Thyroid gland (tissue), 4 donors: ENCODE data around the gene ELMO1. TPM values are rescaled to one million over a fixed set of nuclear protein-coding genes. Genes with fewer than 3 reads are reported as not detected.

Experiments used
- DNase-seq, 2 donors: peaks; one replicate each; pipeline ENCODE4 v3.0.0-alpha.2; 2019
- H3K27ac ChIP-seq, 3 donors: fragments of 200-600 bp; sonication (generic); 1 replicate in 2 of 3; 2 replicates in 1 of 3; pipeline ENCODE4 v1.5.1; 2016 to 2019; ENCODE audit warnings: mild to moderate bottlenecking in 1 of 3, moderate library complexity in 1 of 3
- H3K27me3 ChIP-seq: fragments of 200-600 bp; sonication (generic); one replicate; pipeline ENCODE4 v1.5.1; 2019
- H3K36me3 ChIP-seq, 2 donors: fragments of 200-600 bp; sonication (generic); one replicate each; pipeline ENCODE4 v1.5.1; 2016 to 2019
- H3K4me1 ChIP-seq, 2 donors: fragments of 200-600 bp; sonication (generic); one replicate each; pipeline ENCODE4 v1.5.1; 2017 to 2019
- H3K4me3 ChIP-seq, 3 donors: fragments of 200-600 bp; sonication (generic); replicated peaks in 1 of 3; 1 replicate in 2 of 3; 2 replicates in 1 of 3; pipeline ENCODE4 v1.5.1; 2016; ENCODE audit warnings: mild to moderate bottlenecking in 1 of 3
- H3K9me3 ChIP-seq: fragments of 200-600 bp; sonication (generic); one replicate; pipeline ENCODE4 v1.5.1; 2017
- CTCF ChIP-seq, 6 experiments: fragments of 200-600 bp in 3 of 6; fragments of 450-650 bp in 3 of 6; sonication (generic) in 3 of 6; IDR thresholded peaks; one replicate each; pipeline ENCODE4 v1.5.1; 2016 to 2019; ENCODE audit warnings: antibody characterized with exemption in 6 of 6, mild to moderate bottlenecking in 2 of 6, inconsistent platforms in 1 of 6, moderate library complexity in 1 of 6
- POLR2A ChIP-seq, 2 donors: fragments of 450-650 bp; IDR thresholded peaks; one replicate each; pipeline ENCODE4 v1.6.1; 2017; ENCODE audit warnings: antibody characterized with exemption in 2 of 2, mild to moderate bottlenecking in 2 of 2, moderate library complexity in 1 of 2
- WGBS, 2 donors: methylation state at CpG; one replicate each; pipeline ENCODE4 v1.1.5; 2017; 5-methylcytosine and 5-hydroxymethylcytosine counted together
- intact Hi-C: fragments of 100-400 bp; cut with DNase I; formaldehyde crosslinking; loops from one replicate; pipeline ENCODE4 v1.15.1; 2023
- total RNA-seq, 4 donors: library from RNA; depleted of rRNA; stranded (reverse); fragments of >200 nt; gene quantifications; one replicate each; pipeline ENCODE4 v1.2.3, GENCODE V29; 2016

The ELMO1 gene
- total RNA-seq, 4 donors from 2014 or later: 168 to 423 (median 312) TPM

- peaks cover 9% of the 10 kb centered on the region in 2 donors for H3K36me3 ChIP-seq
- H3K27me3 ChIP-seq: no peaks in the 10 kb centered on the region
- no peak for DNase-seq
- peak overlapping the region in 1 of 3 donors; percentile 75 for H3K27ac ChIP-seq
- WGBS, 2 donors: 52 to 88% methylated on average over 1 to 2 of the region's 2 CpGs
- peaks cover 18 to 32% of the 10 kb centered on the region in 2 donors for H3K4me1 ChIP-seq
- no peak for TF ChIP-seq POLR2A (IDR thresholded peaks at IDR 0.05)
- no peak for TF ChIP-seq CTCF (IDR thresholded peaks at IDR 0.05)
- intact Hi-C loops: loop anchor here (5.0 to 10.0 kb wide), 2 partner anchors 235 to 633 kb away; no protein-coding TSS in a partner anchor
- no peak overlapping the region for H3K4me3 ChIP-seq
- H3K9me3 ChIP-seq: no peaks in the 10 kb centered on the region
Observed at GRCh38 chr7:37201876-37202198, 246.8 kb downstream of the ELMO1 start.

GRCh38 chr7:37201003-37201875 is 247.4 kb downstream of the ELMO1 start:
- peak; percentile 81 to 86 for DNase-seq
- TF ChIP-seq POLR2A (IDR thresholded peaks at IDR 0.05) (no peak), CTCF (IDR thresholded peaks at IDR 0.05) (peak; percentile 75 to 87 (median 82))
- Histone ChIP-seq H3K36me3 (peaks cover 9% of the 10 kb centered on the region in 2 donors), H3K4me3 (no peak overlapping the region), H3K4me1 (peaks cover 18 to 32% of the 10 kb centered on the region in 2 donors), H3K27me3 (no peaks in the 10 kb centered on the region), H3K27ac (peak overlapping the region; percentile 13 to 75 (median 61)), H3K9me3 (no peaks in the 10 kb centered on the region)
- WGBS, 2 donors: 26 to 31% methylated on average over 6 of the region's 6 CpGs
- intact Hi-C loops: loop anchor here (5.0 to 10.0 kb wide), 2 partner anchors 234 to 634 kb away; no protein-coding TSS in a partner anchor

GRCh38 chr7:37198906-37199485 is 249.7 kb downstream of the ELMO1 start:
- Histone ChIP-seq H3K4me3 (no peak overlapping the region), H3K36me3 (peaks cover 7 to 12% of the 10 kb centered on the region in 2 donors), H3K4me1 (peaks cover 18 to 32% of the 10 kb centered on the region in 2 donors), H3K9me3 (no peaks in the 10 kb centered on the region), H3K27ac (no peak overlapping the region), H3K27me3 (no peaks in the 10 kb centered on the region)
- intact Hi-C loops: no loop called here
- TF ChIP-seq CTCF (IDR thresholded peaks at IDR 0.05) (peak; percentile 69 to 89 (median 76)), POLR2A (IDR thresholded peaks at IDR 0.05) (no peak)
- WGBS, 2 donors: 50% methylated on average over 6 of the region's 6 CpGs
- peak; percentile 76 to 88 for DNase-seq

- Histone ChIP-seq H3K9me3 (no peaks in the 10 kb centered on the region), H3K4me1 (peaks cover 18 to 32% of the 10 kb centered on the region in 2 donors), H3K27ac (no peak overlapping the region), H3K36me3 (peaks cover 0 to 7% of the 10 kb centered on the region in 2 donors), H3K4me3 (no peak overlapping the region), H3K27me3 (no peaks in the 10 kb centered on the region)
- DNase-seq: no peak
- intact Hi-C loops: no loop called here
- WGBS, 2 donors: 78 to 84% methylated on average over 10 of the region's 10 CpGs
- TF ChIP-seq POLR2A (IDR thresholded peaks at IDR 0.05) (no peak), CTCF (IDR thresholded peaks at IDR 0.05) (no peak)
Observed at GRCh38 chr7:37198041-37198905, 250.4 kb downstream of the ELMO1 start.
